HG02885 (cell line): ENCODE data around the gene PCDH9.
"Not testable (repeated sequence)": the region's sequence is repeated elsewhere in the genome, so short reads cannot be mapped to it uniquely, and the experiment has no call there.

Source experiments
- ATAC-seq: cut with Tn5 transposase; IDR thresholded peaks from one replicate; pipeline ENCODE4 v1.9.1; 2021; ENCODE audit warnings: mild to moderate bottlenecking; ENCODE audit not compliant: unreplicated experiment, poor library complexity

PCDH9 gene

DNA sequence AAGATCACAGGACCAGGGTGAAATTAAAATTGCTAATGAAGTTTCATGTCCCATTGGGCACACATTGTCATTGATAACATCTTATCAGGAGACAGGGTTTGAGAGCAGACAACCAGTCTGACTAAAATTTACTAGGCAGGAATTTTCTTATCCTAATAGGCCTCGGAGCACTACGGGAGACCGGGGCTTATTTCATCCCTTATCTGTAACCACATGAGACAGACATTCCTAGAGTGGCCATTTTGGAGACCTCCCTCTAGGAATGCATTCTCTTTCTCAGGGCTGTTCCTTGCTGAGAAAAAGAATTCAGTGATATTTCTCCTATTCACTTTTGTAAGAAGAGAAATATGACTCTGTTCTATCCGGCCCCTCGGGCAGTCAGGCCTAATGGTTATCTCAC lies 943.3 kb downstream of the PCDH9 start:
- ATAC-seq: not testable (repeated sequence)

DNA sequence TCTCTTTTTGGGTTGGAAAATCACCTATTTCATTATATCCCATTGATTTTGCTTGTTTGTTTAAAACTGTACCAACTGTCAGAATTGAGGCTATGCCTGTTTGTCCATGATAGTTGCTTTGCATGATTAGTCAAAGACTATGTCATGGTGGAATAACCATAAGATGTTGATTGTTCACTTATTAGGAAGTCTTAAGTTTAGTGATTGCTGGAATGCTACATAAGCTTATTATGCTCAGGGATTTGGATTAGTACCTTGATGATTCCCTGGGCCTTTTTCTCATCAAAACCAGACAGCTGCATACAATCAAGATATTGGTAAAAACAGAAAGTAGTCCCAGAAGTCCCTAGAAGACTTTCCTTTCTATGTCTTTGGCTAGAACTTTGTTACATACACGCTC lies 954.7 kb downstream of the PCDH9 start:
- no peak for ATAC-seq

DNA sequence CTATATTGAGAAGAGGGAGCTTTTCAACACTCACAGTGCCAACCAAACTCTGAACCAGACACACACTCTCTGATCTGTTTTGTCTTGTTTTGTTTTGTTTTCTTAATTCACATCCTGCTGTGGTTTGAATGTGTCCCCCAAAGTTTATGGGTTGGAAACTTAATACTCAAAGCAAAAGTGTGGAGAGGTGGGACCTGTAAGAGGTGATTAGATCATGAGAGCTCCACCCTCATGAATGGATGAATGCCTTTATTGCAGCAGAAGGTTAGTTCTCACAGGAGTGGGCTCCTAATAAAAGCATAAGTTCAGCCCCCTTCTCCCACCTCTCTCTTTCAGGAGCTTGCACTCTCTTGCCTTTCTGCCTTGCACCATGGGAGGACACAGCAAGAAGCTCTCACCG lies 957.1 kb downstream of the PCDH9 start:
- ATAC-seq: no peak

DNA sequence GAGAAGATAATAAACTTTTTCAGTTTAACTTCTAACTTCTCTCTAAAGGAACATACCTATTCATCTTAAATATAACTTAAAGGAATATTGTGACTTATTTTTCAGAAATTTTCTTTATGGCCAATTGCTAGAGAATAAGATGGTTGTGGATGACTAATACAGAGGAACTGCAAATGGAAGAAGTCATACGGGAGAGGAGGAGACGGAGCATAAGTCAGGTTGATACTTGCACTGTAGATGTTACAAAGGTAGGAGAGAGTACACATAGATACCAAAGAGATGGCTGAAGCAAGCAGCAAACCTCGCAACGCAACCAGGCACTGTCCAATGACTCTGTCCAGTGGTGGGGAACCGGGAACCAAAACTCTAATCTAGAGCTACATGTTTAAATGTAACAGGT lies 963.4 kb downstream of the PCDH9 start:
- ATAC-seq: no peak

GRCh38 chr13:66266348-66266747 lies 963.8 kb downstream of the PCDH9 start:
- ATAC-seq: no peak

GRCh38 chr13:66265371-66265770 lies 964.8 kb downstream of the PCDH9 start:
- ATAC-seq: no peak

- ATAC-seq: no peak
These were observed 965.2 kb downstream of the PCDH9 start for GRCh38 chr13:66264971-66265370.

GRCh38 chr13:66262330-66262729 lies 967.8 kb downstream of the PCDH9 start:
- no peak for ATAC-seq

DNA sequence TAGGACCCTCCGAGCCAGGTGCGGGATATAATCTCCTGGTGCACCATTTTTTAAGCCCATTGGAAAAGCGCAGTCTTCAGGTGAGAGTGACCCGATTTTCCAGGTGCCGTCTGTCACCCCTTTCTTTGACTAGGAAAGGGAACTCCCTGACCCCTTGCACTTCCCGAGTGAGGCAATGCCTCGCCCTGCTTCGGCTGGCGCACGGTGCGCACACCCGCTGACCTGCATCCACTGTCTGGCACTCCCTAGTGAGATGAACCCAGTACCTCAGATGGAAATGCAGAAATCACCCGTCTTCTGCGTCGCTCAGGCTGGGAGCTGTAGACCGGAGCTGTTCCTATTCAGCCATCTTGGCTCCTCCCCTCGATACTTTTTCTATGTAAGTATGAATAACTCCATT lies 970.7 kb downstream of the PCDH9 start:
- ATAC-seq: not testable (repeated sequence)
